Esophagus mucosa (tissue), 1 donor: ENCODE results near the gene VSTM4. TPM values are rescaled to one million over a fixed set of nuclear protein-coding genes. Genes with fewer than 3 reads are reported as not detected.

Experiments used
- ATAC-seq: fragments of 200-7000 bp; cut with Tn5 transposase; one replicate; pipeline ENCODE4 v1.9.1; 2020
- total RNA-seq: library from RNA; stranded (reverse); gene quantifications from one replicate; pipeline ENCODE4 v1.2.4, GENCODE V29; 2023
- donor health status: DM: yes; HTN: yes; CAD: no.

Gene VSTM4
- total RNA-seq, 1 donor from 2014 or later = 0.68 TPM

DNA sequence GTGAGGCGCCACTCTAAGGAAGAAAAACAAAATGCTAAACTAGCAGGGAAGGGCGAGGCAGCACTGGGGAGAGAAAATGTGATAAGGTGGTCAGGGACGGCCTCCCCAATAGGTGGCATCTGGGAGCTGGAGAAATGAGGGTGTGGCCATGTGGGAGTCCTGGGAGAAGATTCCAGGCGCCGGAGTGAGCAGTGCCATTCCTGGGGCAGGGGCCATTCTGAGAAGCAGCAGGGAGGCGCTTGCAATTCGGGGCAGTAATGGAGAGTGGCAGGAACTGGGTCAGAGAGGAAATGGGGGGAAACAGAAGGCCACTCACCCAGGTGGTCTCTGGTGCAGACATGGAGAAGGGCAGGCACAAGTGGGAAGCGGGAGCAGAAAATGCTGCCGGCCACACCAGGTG, 113.9 kb downstream of the VSTM4 start:
- no peak for ATAC-seq

DNA sequence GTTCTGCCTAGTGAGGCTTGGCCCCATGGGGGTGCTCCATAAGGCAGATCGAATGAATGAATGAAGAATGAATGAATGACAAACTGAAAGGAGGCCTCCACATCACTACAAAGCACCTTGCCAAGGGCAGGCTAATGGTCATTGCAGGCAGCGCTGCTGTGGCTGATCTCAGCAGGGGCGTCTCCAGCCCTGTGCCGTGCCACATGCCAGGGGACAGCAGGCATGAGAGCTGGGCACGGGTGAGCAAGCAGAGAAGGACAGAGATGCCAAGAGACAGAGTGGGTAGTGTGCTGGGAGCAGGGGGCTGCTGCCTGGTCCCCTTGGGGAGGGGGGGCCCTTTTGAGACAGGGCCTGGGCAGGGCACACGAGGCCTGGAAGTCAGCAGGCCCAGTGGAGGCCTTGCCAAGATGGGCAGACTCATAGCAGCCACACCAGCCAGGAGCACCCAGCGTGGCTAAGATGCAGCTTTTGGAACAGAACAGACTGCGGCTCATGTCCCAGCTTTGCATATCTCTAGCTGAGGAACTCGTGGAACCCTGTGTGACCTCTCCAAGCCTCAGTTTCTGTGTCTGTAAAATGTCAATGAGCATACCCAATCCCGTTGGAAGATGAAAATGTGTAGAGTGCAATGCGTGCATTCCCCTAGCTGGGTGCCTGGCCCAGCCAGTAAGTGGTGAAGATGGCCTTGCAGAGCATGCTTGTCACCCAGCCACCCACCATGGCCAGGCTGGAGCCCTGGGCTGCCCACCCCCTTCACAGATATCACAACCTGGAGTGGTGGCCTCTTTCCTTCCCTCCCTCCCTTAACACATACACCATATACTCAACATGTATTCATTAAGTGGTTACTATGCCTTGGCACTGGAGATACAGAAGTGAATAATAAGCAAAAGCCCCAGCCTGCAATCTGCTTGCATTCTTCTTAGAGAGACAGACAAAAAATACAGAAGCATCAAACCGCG, 114.6 kb downstream of the VSTM4 start:
- ATAC-seq = no peak

DNA sequence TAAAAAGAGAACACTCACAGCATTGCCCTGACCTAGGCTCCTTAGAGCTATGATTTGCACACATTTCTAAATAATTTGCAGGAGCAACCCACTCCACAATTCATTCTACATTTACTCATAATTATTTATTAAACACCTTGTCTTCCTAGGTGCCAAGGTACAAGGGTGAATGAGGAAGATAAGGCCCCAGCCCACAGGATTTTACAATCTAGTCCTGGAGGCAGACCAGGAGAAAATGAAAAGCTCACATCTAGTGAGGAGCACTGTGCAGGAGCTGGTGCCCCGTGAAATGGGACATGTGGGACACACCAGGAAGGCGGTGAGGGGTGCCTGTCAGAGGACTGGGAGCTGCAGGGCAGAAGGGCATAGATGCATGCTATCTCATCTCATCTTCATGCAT, 116.0 kb downstream of the VSTM4 start:
- ATAC-seq = no peak

DNA sequence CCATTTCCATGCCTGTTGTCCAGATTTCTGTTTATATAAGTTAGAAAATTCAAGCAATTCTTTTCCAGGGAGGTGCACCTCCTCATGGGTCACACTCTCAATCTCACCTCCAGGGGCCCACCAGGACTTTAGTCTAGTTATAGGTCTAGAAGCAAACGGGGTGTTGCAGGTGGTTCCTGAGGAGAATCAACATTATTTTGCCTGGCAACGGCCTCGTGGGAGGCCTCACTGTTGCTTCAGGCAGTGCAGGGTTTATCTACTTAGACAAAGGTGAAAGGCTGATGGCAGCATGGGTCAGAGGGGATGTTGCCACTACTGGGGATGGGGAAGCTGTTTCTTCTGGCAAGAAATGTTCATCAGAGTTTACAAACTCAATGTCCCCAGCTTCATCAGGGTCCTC, 119.0 kb downstream of the VSTM4 start:
- no peak for ATAC-seq

DNA sequence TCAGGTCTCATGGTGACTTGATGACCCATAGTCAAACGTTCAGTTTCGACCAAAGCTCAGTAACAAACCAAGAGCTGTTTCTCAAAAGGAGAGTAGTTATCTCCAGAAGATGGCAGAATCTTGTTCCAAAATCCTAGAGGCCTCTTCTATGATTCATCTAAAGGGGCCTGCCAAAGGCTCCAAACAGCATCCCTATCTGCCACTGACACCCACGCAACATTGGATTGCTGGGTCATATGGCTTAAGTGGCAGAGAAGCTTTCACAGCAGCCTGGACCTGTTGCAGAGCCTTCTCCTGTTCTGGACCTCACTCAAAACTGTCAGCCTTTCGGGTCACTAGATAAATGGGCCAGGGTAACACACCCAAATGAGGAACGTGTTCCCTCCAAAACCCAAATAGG, 121.7 kb downstream of the VSTM4 start:
- ATAC-seq = no peak

DNA sequence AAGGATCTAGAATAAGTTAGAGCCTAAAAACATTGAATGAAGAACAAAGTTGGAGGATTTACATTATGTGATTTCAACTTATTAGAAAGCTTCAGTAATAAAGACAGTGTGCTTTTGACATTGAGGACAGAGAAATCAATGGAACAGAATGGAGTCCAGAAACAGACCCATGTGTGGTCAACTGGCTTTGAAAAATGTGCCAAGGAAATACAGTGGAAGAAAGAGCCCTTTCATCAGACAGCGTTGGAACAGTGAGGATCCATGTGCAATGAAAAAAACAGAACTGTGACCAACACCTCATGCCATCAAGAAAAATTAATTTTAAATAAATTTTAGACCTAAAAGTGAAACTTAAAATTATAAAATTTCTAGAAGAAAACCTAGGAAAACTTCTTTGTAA, 125.1 kb downstream of the VSTM4 start:
- no peak for ATAC-seq

DNA sequence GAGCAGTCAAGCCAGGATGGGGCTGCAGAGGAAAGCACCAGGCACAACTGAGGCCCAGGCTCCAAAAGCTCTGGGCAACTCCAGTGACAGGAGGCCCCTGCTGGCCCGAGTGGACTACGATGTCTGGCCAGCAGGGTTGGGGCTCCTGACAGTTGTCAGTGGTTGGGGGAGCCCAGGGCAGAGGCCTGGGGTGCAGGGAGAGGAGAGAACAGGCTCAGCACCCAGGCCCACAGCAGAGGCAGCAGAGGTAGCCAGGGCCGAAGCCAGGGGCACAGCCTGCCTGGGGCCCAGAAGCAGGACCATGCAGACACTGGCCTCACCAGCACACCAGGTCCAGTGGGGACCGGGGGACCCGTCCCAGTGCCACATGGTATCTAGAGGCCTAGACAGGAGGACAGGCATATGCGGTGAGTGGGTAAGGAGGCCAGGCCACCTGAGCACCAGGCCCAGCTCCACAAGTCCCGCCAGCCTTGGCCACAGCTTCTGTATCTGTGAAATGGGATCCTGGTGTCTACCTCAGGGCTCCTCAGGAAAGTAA, 129.6 kb downstream of the VSTM4 start:
- ATAC-seq = no peak

DNA sequence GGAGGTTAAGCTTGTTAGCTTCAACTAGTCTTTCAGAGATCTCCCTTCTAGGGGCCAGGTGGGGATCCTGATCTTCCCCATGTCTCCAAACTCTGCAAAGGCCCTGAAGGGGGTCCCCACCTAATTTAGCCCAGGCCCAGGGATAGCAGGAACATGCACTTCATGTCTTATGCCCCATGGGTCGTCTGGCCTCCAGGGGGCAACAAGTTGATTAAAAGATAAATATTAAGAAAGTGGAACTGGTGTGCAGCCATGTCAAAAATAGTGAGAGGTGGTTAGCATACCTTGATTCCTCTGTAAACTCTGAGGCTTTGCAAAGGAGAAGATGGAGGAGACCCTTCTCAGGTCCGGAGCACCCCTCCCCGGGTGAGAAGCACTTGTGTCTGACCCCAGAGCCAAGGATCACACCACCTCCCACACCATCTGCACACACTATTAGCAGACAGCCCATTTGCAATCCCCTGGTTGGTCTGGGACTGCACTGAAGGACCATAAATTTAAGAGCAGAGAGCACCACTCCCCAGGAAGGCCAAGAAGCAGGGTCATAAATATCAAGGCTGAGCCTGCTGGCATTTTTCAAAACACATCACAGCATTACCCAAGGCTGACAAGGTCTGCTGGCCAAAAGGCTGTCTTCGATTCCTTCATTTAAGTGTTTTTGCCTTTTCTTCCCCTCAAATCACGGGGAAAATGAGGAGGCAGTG, 131.5 kb downstream of the VSTM4 start:
- ATAC-seq = no peak

DNA sequence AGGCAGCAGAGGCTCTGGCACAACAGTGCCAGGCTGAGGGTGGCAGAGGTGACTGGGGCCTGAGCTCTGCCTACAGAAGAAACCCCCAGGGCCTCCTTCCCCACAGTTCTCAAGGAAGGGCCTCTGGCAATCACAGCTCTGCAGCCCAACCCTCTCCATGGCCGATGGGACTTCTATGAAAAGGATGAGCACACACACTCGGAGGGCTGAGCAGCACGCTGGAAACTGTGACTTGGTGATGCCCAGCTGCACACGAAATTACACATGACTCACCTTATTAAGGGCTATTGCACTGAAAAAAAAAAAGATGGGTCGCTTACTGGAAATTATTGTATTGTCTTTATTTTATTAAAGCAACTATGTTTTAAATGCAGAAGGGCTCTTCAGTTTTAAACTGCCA, 132.7 kb downstream of the VSTM4 start:
- no peak for ATAC-seq

DNA sequence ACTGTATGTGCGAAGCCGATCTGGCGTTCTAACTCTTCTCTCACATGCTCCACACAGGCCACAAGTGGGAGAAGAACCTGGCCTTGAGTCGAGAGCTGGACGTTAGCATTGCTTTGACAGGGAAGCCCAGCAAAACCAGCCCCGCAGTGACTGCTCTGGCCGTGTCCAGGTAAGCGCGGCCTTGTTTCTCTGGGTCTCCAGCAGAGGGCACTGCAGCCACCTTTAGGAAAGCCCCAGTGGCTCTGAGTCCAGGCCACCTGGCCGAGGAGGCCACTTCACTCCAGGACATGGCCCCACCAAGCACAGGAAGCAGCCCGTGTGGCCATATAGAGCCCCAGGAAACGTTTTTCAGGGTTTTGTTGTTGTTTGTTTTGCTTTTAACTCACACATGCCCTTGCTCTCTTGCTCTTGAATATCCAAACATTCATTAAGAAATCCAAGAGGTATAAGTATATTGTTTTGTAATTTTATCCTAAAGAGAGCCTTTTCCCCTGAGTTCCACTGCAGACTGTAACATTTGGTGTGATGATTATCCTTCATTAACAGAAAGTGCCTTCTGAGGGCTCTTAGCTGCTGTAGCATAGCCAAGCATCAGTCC, 133.9 kb downstream of the VSTM4 start:
- peak; percentile 71 for ATAC-seq

DNA sequence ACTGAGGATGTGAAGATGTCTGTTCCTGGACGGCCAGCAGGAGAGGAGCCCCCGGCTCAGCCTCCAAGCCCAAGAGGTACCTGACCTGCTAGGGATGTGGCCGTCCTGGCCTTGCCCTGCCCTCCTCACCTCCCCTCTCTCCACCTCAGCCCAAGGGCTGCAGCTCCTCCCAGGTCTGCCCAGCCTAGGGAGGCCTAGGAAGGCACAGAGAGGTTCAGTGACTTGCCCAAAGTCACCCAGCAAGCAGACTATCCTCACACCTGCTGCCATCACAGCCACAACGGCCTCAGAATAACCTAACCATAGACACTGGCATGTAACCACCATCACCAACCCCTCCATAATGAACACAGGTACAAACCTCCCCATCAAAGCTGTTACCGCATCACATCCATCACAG, 137.0 kb downstream of the VSTM4 start:
- ATAC-seq = no peak

DNA sequence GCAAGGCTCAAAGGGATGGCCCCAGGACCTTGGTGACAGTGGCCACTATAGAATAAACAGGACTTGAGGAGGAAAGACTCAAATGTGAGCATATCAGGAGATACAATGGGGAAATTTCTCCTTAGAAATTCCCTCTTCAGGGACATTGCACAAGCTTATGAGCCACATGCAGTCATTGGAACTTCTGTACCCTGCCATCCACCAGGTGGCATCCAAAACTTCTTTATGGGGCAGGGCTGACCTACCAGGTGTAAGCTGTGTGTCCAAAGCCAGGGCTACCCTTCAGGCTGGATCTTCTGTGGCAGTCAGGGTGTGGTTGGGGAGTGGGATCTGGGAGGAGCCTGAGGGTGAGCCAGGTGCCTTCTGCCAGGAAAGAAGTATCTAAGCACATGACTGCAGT, 139.1 kb downstream of the VSTM4 start:
- peak; percentile 68 for ATAC-seq

DNA sequence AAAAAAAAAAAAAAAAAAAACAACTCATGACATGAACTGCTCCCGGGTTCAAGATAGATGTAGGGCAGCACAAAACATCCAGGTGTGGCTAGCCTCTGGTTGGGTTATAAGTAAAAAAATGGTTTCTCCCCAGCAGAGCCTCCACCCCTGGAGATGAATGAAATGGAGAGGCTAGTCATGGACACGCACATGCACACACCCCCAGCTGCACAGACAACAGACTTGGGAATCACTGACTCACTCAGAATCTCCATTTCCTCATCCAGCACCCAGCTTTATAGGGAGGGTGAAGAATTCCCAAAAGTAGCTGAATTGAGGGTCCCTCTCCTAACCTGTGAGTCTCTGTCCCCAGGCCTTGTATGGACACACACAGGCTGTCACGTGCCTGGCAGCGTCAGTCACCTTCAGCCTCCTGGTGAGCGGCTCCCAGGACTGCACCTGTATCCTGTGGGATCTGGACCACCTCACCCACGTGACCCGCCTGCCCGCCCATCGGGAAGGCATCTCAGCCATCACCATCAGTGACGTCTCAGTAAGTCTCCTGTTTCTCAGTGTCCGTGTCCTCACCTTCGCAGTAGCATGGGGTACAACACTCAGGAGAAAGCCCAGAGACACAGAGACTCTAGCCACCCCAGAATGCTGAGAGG, 140.7 kb downstream of the VSTM4 start:
- ATAC-seq = no peak

DNA sequence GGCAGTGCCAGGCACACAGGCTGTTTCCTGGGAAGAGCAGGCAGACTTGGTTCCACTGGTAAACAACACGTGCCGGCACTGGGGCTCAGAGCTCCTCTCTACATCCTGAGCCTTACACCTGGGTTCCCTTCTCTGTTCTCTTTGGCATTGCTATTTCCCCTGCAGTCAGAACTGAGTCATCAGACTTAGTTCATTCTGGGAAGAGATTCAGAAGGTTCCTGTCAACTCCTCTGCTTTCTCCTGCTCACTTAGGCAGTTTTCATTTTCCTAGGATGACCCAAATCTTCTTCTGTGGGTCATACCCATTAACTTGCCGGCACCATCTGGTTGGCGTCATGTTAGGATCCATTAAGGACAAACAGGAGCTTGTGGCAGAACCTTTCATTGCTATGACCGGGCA, 142.3 kb downstream of the VSTM4 start:
- peak; percentile 47 for ATAC-seq

DNA sequence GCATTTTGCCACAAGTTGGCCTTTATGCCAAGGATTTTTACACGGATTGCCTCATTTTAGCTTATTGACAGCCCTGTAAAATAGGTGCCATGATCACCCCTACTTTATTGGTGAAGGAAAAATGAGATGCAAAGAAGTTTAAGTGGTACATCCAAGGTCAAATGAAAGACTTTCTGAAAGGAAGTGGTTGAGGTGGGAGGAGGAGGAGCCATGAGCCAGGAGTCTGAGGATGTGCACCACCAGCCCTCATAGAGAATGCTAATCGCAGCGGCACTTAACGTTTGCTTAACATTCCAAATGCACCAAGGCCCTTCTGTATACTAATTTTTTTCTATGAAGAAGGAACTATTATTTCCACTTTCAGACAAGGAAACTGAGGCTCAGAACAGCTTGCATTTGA, 144.7 kb downstream of the VSTM4 start:
- no peak for ATAC-seq

DNA sequence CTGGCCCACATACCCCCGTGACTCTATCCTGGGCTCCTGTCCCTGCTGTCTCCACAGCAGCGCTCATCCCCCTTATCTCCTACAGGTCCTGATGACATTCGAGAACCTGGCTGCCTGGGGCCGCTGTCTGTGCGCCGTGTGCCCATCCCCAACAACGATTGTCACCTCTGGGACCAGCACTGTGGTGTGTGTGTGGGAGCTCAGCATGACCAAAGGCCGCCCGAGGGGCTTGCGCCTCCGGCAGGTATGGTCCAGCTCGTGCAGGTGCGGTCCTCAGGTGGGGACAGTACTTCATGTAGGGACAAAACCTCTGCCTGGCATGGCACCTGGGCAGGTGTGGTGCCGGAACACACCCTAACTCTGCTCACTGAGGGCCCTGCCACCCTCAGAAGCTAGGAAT, 145.3 kb downstream of the VSTM4 start:
- no peak for ATAC-seq

DNA sequence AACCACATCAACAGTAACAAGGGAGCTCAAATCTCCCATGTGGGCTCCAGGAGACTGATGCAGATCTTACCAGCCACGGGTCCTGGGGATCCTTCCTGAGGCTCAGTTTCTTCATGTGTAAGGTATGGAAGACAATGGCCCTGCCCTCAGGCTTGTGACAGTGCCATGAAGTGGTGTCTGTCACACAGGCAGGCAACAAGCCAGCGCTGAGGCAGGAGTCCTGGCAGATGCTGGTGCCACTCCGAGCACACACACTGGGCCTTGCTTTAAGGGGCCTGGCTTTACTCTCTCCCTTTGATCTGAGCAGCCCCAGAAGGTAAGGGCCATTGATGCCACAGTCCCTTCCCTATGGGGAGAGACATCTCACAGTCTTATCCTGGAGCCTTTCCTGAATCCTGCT, 147.3 kb downstream of the VSTM4 start:
- no peak for ATAC-seq

DNA sequence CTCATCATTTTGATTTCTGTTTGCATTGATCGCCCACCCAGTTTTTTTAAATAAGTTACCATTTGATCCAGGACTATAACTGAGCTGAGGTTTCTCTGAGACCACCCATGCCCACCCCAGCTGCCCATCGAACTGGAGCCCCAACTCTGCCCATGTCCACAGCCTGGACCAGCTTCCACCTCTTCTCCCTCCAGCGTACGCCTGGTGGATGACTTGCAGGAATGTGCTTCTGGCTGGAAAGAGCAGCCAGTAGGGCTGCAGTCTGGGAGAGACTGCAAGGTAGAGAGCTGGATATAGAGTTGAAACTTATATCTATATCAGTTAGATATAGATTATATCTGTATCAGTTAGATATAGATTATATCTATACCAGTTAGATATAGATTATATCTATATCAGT, 149.9 kb downstream of the VSTM4 start:
- no peak for ATAC-seq
